Bronchial epithelial cell (primary cell): ENCODE data around the gene FIZ1. TPM values are rescaled to one million over a fixed set of nuclear protein-coding genes. Genes with fewer than 3 reads are reported as not detected.
A peak's percentile ranks its signal among the peaks of the same experiment; 100 is the strongest.

Source experiments
- DNase-seq: peaks from one replicate; pipeline ENCODE4 v3.0.0-alpha.2; 2010; ENCODE audit warnings: low read depth
- FAIRE-seq: peaks from 2 replicates; lab custom pipeline; 2011; peaks lifted over from hg19 to GRCh38; lab: Jason Lieb, UNC
- H3K27me3 ChIP-seq: 2 replicates; pipeline ENCODE4 v1.5.1; 2011; ENCODE audit warnings: low read length; ENCODE audit not compliant: control insufficient read depth, insufficient read depth
- H3K36me3 ChIP-seq: 2 replicates; pipeline ENCODE4 v1.5.1; 2011; ENCODE audit warnings: low read length; ENCODE audit not compliant: control insufficient read depth, insufficient read depth
- H3K4me3 ChIP-seq: 2 replicates; pipeline ENCODE4 v1.5.1; 2011; ENCODE audit warnings: mild to moderate bottlenecking, low read depth, low read length, control low read depth
- CTCF ChIP-seq: IDR thresholded peaks from 2 replicates; pipeline ENCODE4 v1.5.1; 2011; ENCODE audit warnings: mild to moderate bottlenecking, moderate library complexity, low read length, control low read depth, inconsistent platforms; ENCODE audit not compliant: insufficient read depth, severe bottlenecking
- total RNA-seq: library from RNA; depleted of rRNA; stranded (reverse); fragments of >200 nt; gene quantifications from 2 replicates; pipeline ENCODE4 v1.2.1, GENCODE V29; 2014

FIZ1 gene
- total RNA-seq, 1 donor from 2014 or later, result 2.1 TPM

GRCh38 chr19:55598719-55599467 is 424 bp downstream of the FIZ1 start:
- Histone ChIP-seq H3K36me3 (peaks cover 8% of the 10 kb centered on the region), H3K27me3 (no peaks in the 10 kb centered on the region), H3K4me3 (peak overlapping the region; percentile 85)
- DNase-seq, result peak; percentile 88
- TF ChIP-seq CTCF, result no peak
- FAIRE-seq, result no peak

GRCh38 chr19:55598034-55598433 is 1.3 kb downstream of the FIZ1 start:
- no peak for FAIRE-seq
- no peak for DNase-seq
- TF ChIP-seq CTCF, result no peak
- peaks cover 8% of the 10 kb centered on the region for H3K36me3 ChIP-seq
- no peaks in the 10 kb centered on the region for H3K27me3 ChIP-seq
- H3K4me3 ChIP-seq, result no peak overlapping the region

GRCh38 chr19:55597501-55597921 is 1.8 kb downstream of the FIZ1 start:
- H3K4me3 ChIP-seq, result no peak overlapping the region
- no peak for FAIRE-seq
- H3K36me3 ChIP-seq, result peaks cover 6% of the 10 kb centered on the region
- no peaks in the 10 kb centered on the region for H3K27me3 ChIP-seq
- DNase-seq, result no peak
- no peak for TF ChIP-seq CTCF

- FAIRE-seq (no peak), DNase-seq (no peak)
- H3K4me3 ChIP-seq, result no peak overlapping the region
- TF ChIP-seq CTCF, result no peak
- no peaks in the 10 kb centered on the region for H3K27me3 ChIP-seq
- peaks cover 6% of the 10 kb centered on the region for H3K36me3 ChIP-seq
These were observed 3.0 kb downstream of the FIZ1 start for GRCh38 chr19:55596304-55596703.

GRCh38 chr19:55594996-55595545 is 4.2 kb downstream of the FIZ1 start:
- no peak for TF ChIP-seq CTCF
- FAIRE-seq (no peak), DNase-seq (no peak)
- Histone ChIP-seq H3K27me3 (no peaks in the 10 kb centered on the region), H3K36me3 (peaks cover 6% of the 10 kb centered on the region), H3K4me3 (no peak overlapping the region)
